ENCODE results near the gene CIDEB. TPM values are rescaled to one million over a fixed set of nuclear protein-coding genes. Genes with fewer than 3 reads are reported as not detected.

CIDEB gene
- total and polyA plus RNA-seq, 2 of the 13 experiments (the other 11 are each of a cell fraction or from before 2014, with no cell fraction given), result 35.8 to 110 TPM

DNA sequence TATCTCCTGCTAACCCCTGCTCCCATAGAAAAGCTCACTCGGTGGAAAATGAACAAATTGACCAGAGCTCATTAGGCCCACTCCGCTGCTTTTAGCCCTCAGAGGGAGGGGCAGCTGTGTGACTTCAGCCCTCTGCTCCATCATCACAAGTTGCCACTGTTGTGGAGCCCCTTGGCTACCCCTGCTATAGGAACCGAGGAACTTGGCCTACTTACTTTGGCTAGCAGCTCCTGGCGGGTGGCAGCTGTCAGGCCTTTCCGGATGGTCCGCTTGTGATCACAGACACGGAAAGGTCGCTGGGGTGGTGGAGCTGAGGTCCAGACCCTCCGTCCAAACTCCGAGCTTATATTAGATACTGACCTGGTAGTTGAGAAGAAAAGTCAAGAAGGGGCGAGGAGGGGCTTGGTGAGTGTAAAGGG is 612 bp downstream of the CIDEB start (continued):
- TF ChIP-seq, protein P1, sequence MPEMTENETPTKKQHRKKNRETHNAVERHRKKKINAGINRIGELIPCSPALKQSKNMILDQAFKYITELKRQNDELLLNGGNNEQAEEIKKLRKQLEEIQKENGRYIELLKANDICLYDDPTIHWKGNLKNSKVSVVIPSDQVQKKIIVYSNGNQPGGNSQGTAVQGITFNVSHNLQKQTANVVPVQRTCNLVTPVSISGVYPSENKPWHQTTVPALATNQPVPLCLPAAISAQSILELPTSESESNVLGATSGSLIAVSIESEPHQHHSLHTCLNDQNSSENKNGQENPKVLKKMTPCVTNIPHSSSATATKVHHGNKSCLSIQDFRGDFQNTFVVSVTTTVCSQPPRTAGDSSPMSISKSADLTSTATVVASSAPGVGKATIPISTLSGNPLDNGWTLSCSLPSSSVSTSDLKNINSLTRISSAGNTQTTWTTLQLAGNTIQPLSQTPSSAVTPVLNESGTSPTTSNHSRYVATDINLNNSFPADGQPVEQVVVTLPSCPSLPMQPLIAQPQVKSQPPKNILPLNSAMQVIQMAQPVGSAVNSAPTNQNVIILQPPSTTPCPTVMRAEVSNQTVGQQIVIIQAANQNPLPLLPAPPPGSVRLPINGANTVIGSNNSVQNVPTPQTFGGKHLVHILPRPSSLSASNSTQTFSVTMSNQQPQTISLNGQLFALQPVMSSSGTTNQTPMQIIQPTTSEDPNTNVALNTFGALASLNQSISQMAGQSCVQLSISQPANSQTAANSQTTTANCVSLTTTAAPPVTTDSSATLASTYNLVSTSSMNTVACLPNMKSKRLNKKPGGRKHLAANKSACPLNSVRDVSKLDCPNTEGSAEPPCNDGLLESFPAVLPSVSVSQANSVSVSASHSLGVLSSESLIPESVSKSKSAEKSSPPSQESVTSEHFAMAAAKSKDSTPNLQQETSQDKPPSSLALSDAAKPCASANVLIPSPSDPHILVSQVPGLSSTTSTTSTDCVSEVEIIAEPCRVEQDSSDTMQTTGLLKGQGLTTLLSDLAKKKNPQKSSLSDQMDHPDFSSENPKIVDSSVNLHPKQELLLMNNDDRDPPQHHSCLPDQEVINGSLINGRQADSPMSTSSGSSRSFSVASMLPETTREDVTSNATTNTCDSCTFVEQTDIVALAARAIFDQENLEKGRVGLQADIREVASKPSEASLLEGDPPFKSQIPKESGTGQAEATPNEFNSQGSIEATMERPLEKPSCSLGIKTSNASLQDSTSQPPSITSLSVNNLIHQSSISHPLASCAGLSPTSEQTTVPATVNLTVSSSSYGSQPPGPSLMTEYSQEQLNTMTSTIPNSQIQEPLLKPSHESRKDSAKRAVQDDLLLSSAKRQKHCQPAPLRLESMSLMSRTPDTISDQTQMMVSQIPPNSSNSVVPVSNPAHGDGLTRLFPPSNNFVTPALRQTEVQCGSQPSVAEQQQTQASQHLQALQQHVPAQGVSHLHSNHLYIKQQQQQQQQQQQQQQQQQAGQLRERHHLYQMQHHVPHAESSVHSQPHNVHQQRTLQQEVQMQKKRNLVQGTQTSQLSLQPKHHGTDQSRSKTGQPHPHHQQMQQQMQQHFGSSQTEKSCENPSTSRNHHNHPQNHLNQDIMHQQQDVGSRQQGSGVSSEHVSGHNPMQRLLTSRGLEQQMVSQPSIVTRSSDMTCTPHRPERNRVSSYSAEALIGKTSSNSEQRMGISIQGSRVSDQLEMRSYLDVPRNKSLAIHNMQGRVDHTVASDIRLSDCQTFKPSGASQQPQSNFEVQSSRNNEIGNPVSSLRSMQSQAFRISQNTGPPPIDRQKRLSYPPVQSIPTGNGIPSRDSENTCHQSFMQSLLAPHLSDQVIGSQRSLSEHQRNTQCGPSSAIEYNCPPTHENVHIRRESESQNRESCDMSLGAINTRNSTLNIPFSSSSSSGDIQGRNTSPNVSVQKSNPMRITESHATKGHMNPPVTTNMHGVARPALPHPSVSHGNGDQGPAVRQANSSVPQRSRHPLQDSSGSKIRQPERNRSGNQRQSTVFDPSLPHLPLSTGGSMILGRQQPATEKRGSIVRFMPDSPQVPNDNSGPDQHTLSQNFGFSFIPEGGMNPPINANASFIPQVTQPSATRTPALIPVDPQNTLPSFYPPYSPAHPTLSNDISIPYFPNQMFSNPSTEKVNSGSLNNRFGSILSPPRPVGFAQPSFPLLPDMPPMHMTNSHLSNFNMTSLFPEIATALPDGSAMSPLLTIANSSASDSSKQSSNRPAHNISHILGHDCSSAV (CRISPR knock-in tag; IDR thresholded peaks at IDR 0.05; ENCODE audit: borderline replicate concordance), result no peak
- TF ChIP-seq ZBTB7B (CRISPR knock-in tag; IDR thresholded peaks at IDR 0.05) (0 out of 2 replicates have a peak, but pooled peaks have one; percentile 35), ZFX (CRISPR knock-in tag; IDR thresholded peaks at IDR 0.05; ENCODE audit: low read depth) (peak; percentile 66; the same call in 1 of the 2 replicates), HMG20A (CRISPR knock-in tag; IDR thresholded peaks at IDR 0.05; ENCODE audit: borderline replicate concordance) (no peak), ZFY (CRISPR knock-in tag; IDR thresholded peaks at IDR 0.05) (peak; percentile 59), TGIF2 (CRISPR knock-in tag; IDR thresholded peaks at IDR 0.05) (0 out of 2 replicates have a peak, but pooled peaks have one; percentile 23), ZKSCAN5 (CRISPR knock-in tag; IDR thresholded peaks at IDR 0.05) (peak; percentile 77; the same call in 1 of the 2 replicates), ZNF883 (CRISPR knock-in tag; IDR thresholded peaks at IDR 0.05; ENCODE audit: not compliant biosample characterization) (peak; percentile 7), ZNF766 (CRISPR knock-in tag; IDR thresholded peaks at IDR 0.05; ENCODE audit: borderline replicate concordance) (0 out of 2 replicates have a peak, but pooled peaks have one; percentile 21), ELF4 (CRISPR knock-in tag; IDR thresholded peaks at IDR 0.05; ENCODE audit: borderline replicate concordance) (peak; percentile 93; the same call in 1 of the 2 replicates), ZNF343 (CRISPR knock-in tag; IDR thresholded peaks at IDR 0.05) (no peak)
- TF ChIP-seq, protein P2, sequence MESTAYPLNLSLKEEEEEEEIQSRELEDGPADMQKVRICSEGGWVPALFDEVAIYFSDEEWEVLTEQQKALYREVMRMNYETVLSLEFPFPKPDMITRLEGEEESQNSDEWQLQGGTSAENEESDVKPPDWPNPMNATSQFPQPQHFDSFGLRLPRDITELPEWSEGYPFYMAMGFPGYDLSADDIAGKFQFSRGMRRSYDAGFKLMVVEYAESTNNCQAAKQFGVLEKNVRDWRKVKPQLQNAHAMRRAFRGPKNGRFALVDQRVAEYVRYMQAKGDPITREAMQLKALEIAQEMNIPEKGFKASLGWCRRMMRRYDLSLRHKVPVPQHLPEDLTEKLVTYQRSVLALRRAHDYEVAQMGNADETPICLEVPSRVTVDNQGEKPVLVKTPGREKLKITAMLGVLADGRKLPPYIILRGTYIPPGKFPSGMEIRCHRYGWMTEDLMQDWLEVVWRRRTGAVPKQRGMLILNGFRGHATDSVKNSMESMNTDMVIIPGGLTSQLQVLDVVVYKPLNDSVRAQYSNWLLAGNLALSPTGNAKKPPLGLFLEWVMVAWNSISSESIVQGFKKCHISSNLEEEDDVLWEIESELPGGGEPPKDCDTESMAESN (CRISPR knock-in tag; conservative IDR thresholded peaks at IDR 0.05), result peak; percentile 51; the same call in 1 of the 2 replicates
- TF ChIP-seq, protein P3, sequence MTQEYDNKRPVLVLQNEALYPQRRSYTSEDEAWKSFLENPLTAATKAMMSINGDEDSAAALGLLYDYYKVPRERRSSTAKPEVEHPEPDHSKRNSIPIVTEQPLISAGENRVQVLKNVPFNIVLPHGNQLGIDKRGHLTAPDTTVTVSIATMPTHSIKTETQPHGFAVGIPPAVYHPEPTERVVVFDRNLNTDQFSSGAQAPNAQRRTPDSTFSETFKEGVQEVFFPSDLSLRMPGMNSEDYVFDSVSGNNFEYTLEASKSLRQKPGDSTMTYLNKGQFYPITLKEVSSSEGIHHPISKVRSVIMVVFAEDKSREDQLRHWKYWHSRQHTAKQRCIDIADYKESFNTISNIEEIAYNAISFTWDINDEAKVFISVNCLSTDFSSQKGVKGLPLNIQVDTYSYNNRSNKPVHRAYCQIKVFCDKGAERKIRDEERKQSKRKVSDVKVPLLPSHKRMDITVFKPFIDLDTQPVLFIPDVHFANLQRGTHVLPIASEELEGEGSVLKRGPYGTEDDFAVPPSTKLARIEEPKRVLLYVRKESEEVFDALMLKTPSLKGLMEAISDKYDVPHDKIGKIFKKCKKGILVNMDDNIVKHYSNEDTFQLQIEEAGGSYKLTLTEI (CRISPR knock-in tag; conservative IDR thresholded peaks at IDR 0.05), result no peak
- TF ChIP-seq, protein P4, sequence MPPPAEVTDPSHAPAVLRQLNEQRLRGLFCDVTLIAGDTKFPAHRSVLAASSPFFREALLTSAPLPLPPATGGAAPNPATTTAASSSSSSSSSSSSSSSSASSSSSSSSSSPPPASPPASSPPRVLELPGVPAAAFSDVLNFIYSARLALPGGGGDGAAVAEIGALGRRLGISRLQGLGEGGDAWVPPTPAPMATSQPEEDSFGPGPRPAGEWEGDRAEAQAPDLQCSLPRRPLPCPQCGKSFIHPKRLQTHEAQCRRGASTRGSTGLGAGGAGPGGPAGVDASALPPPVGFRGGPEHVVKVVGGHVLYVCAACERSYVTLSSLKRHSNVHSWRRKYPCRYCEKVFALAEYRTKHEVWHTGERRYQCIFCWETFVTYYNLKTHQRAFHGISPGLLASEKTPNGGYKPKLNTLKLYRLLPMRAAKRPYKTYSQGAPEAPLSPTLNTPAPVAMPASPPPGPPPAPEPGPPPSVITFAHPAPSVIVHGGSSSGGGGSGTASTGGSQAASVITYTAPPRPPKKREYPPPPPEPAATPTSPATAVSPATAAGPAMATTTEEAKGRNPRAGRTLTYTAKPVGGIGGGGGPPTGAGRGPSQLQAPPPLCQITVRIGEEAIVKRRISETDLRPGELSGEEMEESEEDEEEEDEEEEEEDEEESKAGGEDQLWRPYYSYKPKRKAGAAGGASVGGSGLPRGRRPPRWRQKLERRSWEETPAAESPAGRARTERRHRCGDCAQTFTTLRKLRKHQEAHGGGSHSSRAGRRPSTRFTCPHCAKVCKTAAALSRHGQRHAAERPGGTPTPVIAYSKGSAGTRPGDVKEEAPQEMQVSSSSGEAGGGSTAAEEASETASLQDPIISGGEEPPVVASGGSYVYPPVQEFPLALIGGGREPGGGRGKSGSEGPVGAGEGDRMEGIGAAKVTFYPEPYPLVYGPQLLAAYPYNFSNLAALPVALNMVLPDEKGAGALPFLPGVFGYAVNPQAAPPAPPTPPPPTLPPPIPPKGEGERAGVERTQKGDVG (CRISPR knock-in tag; IDR thresholded peaks at IDR 0.05; ENCODE audit: borderline replicate concordance), result peak; percentile 98

All from HepG2 (cell line).